Measurements from ENCODE around the gene CAMK2N1.
"Not testable (repeated sequence)": the region's sequence is repeated elsewhere in the genome, so short reads cannot be mapped to it uniquely, and the experiment has no call there.

The CAMK2N1 gene

DNA sequence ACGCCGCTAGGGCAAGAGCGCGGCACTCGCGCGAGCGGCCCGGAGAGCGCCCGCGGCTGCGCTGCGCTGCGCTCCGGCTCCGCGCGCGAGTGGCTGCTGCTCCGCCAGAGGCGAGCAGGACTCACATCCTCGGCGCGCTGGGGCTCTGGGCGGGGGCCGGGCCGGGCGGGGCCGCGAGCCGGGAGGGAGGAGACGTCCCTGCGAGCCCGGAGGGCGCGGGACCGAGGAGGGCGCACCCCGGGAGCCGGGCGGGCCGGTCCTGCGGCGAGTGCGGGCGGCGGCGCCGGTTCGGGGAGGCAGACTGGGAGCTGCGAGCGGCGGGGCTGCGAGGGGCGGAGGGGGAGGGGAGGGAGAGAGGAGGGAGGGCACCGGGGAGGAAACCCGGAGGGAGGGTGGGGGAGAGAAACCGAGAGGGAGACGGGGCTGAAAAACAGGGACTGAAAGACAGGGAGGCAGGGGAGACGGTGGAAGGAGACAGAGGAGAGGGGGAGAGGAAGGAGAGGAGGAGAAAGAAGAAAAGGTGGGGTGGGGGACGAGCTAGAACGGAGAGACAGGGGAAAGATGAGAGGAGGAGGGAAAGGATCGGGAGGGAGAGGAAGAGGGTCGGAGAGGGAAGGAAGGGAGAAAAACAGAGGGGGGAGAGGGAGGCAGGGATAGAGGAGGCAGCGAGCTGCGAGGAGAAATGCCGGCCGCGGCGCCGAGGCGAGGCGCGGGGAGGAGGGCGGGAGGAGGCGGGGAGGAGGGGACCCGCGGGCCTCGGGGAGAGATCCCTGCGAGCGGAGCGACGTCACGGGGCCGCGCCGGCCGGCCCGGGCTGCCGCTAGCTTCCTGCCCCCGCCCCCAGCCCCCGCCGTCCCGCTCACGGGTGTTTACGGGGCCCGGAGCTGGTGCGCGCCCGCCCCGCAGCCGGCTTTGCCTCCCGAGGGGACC is at the start of gene CAMK2N1:
Gene CAMK2N1, minus strand, starts transcription at position 684 of the 930 bp plus-strand sequence. CDS start 831 bp downstream, outside the sequence.
- DNase-seq = no peak
- in situ Hi-C loops (cut with MboI; ENCODE audit: low pct_unique_long_range_greater_than_20kb, low sequenced_read_pairs) = loop anchor here (25.0 kb wide), 1 partner anchor 273 kb away; no protein-coding TSS in a partner anchor

DNA sequence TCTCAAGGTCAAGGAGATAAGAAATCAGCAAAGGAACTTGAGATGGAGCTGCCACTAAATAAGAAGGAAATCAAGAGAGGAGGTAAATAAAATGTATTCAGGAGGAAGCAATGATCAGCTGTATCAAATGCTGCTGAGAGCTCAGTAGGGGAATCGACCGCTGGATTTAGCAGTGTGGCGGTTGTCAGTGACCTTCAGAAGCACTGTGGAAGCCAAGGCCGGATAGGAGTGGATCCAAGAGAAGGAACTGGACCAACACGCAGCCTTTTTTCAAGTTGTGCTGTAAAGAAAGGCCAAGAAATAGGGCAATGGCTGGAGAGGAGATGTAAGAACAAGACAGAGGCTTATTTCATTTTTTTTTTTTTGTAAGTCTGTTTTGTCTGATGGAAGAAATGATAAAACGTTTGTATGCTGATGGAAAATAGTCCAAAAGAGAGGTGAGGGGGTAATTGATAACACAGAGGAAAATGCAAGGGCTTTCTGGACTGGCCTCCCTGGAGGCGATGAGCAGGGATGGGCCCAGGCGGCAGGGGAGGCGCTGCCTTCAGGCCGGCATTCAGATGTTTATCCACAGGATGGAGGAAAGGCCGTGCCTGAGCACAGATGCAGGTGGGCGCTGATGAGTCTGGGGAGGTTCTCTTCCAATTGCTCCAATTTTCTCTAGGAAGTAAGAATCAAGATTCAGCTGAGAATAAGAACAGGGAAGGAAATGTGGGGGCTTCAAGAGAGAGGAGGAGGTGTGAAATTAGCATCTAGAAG is 48.8 kb upstream of the CAMK2N1 start:
- in situ Hi-C loops (cut with MboI; ENCODE audit: low pct_unique_long_range_greater_than_20kb, low sequenced_read_pairs) = no loop called here
- DNase-seq = no peak

DNA sequence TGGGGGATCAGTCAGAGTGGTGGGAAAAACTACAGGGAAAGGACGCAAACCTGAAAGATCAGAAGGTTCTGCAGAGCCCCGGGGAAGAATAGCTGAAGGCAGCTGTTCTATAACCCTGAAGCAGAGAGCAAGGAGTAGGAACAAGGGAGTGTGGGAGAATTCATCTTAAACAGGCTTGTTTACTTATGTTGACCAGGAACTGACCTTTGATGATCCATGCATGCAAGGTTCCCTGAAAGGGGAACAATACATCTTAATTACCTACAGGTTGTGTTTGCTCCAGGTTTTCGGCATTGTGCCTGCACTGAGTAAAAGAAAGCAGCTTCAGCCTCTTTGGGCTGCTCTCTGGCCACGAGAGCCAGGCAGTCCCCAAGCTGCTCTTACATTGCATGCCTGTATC is 47.6 kb upstream of the CAMK2N1 start:
- in situ Hi-C loops (cut with MboI; ENCODE audit: low pct_unique_long_range_greater_than_20kb, low sequenced_read_pairs) = no loop called here

DNA sequence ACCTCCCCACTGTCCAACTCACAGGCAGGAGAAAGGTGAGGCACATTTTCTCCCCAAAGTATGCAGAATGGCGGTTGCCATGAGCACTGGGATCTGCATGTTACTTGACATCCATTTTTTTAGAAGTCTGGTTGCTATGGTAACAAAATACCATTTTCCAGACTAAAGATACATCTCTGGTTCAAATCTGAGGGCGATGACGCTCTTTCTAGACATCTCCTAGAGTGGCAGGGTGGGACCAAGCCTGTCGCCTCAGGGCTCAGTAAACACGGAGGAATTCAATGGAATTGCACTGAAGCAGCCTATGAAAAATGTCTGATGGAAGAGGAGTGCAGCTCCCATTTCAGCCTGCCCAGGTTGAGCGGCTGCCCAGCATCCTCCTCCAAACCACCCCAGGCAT is 44.9 kb upstream of the CAMK2N1 start:
- in situ Hi-C loops (cut with MboI; ENCODE audit: low pct_unique_long_range_greater_than_20kb, low sequenced_read_pairs) = no loop called here
- no peak for DNase-seq

More for the DNA sequence above, 47.6 kb upstream of the CAMK2N1 start:
- DNase-seq = no peak

DNA sequence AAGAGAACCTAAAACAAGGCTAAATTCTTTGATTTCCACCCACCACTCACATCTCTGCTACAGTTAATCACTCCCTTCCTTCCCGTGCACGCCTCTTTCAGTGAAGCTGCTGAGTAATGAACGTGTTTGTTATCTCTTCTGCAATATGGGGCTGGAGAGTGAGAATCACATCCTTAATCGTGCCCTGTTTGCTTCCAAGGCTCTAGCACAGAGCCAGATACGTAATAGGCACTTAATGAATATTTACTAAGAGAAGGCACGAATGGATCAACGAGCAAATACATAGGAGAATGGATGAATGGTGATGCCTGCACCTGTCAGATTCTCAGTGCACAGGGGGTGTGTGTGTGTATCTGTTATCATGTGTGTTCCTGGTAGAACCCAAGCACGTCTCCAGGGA is 44.3 kb upstream of the CAMK2N1 start:
- DNase-seq = no peak
- in situ Hi-C loops (cut with MboI; ENCODE audit: low pct_unique_long_range_greater_than_20kb, low sequenced_read_pairs) = no loop called here

DNA sequence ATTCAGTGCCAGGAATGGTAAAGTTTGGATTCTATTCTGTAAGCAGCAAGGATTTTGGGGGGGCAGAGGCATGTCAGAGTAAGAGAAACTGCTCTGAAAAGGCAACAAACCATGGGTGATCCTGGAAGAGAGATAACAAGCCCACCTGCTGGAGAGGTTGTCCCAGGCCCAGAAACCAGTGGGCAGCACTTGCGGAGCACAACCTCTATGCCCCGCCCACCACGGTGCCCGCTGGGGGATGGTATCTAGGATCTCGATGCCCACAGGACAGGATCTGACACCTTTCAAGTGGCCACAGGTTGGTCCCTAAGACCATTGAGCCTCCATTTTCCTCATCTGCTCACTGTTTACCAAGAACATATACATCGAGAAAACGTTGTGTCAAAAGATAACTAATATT is 42.2 kb upstream of the CAMK2N1 start:
- DNase-seq = no peak
- in situ Hi-C loops (cut with MboI; ENCODE audit: low pct_unique_long_range_greater_than_20kb, low sequenced_read_pairs) = no loop called here

DNA sequence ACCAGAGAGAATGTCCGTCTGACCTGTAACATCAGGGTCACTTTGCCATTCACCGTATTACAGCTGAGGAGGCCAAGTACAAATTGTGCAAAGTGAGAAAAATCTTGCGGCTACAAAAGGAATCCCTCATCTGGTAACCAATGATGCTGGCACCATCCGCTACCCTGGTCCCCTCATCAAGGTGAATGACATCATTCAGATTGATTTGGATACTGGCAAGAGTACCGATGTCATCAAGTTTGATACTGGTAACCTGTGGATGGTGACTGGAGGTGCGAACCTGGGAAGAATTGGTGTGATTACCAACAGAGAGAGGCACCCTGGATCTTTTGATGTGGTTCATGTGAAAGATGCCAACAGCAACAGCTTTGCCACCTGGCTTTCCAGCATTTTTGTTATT is 40.3 kb upstream of the CAMK2N1 start:
- no peak for DNase-seq
- in situ Hi-C loops (cut with MboI; ENCODE audit: low pct_unique_long_range_greater_than_20kb, low sequenced_read_pairs) = no loop called here

DNA sequence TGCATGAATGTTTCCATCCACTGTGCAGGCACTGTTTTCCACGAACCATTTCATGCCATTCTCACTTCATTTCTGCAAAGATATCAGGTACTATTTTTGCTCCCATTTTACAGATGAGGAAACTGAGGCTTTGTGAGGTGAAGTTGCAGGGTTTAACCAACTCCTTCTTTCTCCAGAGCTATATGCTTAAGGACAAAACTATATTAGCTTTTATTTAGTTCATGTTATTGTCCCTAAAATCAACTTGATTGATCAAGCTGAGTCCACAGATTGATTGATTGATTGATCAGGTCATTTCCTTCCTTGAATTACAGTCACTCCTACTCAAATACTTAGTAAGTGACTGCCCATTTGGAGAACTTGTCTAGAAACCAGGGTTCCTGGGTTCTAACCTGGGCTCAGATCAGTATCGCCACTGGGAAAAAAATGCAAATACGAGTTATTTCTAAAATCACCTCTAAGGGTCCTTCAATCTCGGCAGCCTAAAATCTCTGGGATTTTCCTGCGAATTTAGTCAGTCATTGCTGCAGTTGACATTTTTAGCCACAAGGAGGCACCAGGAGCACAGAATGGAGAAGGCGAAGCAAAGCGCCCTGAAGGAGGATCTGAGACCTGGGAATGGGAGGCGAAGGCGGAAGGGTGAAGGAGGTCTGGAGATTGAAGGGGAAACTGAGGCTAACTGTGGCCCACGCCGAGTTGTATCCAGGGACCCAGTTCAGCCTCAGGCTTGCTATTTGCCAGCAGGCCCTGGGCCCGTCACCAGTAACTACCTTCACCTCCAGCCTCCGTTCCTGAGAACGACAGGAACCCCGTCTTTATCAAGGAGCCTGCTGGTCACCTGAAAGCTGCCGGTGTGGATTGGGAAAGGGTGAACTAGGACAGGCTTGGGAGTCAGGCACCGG is 36.2 kb upstream of the CAMK2N1 start:
- in situ Hi-C loops (cut with MboI; ENCODE audit: low pct_unique_long_range_greater_than_20kb, low sequenced_read_pairs) = no loop called here
- peak; percentile 89 for DNase-seq

DNA sequence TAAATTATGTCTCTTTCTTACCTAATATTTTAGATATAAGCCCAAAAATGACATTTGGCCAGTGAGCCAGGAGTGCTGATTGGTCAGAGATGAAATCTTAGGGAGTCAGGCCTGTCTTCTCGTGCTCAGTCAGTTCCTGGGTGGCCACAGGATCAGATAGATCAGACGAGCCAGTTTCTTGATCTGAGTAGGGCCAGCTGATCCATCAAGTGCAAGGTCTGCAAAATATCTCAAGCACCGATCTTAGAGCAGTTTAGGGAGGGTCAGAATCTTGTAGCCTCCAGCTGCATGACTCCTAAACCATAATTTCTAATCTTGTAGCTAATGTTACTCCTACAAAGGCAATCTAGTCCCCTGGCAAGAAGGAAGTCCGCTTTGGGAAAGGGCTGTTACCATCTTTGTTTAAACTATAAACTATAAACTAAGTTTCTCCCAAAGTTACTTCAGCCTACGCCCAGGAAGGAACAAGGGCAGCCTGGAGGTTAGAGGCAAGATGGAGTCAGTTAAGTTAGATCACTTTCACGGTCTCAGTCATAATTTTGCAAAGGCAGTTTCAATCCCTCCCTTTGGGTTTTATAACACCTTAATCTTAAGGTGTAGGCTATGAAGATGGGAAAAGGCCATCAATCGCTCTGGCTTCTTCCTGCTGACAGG is 33.7 kb upstream of the CAMK2N1 start:
- in situ Hi-C loops (cut with MboI; ENCODE audit: low pct_unique_long_range_greater_than_20kb, low sequenced_read_pairs) = loop anchor here (10.0 kb wide), 1 partner anchor 125 kb away; no protein-coding TSS in a partner anchor
- not testable (repeated sequence) for DNase-seq

DNA sequence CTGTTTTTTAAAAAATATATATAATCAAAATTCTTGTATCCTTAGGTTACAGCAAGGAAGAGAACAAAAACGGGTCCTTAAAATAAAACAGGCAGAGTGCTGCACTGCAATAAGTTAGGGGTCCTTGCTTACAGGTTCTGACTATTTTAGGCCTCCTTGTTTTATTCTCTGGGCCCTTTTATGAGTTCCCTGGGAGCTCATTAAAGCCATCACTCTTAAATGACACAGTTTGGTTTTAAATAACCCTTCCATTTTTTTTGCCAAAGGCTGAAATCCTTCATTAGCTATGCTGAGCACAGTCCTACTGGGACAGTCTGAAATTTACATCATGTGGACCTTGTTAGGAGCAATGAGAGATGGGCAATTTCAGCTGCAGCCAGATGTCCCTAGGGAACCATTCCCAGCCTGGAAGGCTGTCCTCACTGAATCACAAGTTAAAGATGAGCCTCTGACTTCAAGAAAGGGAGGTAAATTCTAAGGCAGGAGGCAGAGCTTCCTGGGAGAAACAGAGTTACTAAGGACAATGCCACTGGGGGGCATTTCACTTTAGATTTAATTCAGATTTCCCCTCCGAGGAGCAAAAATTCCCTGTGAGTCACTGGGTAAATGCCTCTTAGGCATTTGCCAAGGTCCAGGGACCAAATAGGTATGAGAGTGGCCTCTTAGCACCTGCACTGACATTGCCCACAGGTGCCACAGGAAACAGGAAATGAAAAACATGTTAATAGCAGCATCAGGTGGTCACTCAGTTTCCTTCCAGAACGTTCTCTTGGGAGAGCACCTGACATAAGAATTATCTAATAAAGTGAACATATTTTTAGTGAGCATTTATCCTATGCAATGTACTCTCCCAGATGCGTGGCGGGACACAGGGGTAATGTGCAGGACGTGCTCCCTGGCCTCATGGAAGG is 25.8 kb upstream of the CAMK2N1 start:
- DNase-seq = no peak
- in situ Hi-C loops (cut with MboI; ENCODE audit: low pct_unique_long_range_greater_than_20kb, low sequenced_read_pairs) = loop anchor here (10.0 kb wide), 1 partner anchor 133 kb away; no protein-coding TSS in a partner anchor

DNA sequence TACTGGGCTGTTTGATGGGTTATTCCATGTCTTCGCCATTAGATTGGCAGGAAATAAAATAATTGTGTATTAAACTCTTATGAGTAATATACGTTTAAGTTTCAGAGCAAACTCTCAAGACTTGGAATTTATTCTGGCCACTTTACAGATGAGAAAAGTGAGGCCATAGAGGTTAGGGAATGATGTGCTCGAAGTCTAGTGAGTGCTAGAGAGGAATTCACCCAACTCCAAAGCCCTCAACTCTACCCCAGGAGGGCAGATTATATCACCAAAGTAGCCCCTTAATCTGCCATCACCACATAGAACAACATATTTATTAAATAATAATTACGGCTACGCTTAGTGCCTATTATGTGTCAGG is 22.4 kb upstream of the CAMK2N1 start:
- no peak for DNase-seq
- in situ Hi-C loops (cut with MboI; ENCODE audit: low pct_unique_long_range_greater_than_20kb, low sequenced_read_pairs) = no loop called here

DNA sequence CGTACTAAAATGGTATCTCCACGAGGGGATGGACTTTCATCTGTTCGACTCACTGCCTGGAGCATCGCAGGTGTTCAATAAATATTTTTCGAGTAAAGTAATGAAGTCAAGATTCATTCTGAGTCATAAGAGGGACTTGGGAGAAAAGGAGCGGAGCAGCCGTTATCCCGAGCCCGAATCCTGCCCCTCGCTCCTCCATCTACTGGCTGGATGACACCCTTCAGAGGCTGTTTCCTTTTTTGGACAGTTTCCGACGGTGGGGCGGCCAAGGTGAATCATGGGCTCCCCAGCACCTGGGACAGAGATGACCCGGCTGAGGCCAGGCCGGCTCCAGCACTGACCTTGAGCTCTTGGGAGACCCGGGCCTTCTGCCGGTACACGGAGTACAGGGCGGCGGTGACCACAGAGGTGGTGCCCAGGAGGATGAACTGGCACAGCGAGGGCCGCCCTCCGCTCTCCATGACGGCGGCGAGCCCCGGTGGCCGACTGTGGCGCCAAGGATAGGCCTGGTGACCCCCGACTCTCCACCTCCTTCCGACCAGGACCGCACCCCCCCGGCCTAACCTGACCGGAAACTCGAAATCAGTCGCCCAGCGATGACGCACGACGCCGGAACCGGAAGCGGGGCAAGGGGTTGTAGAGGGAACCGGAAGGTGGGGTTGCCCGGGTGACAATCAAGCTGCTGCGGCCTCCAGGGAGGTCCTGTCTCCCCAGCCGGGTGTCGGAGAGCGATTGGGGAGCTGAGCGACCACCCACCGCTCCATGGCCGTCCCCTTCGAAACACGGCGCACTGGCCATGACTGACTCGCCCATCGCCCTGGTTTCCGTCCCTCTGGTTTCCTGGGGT is 21.8 kb upstream of the CAMK2N1 start, which contains the start of gene MUL1:
Gene MUL1, minus strand, starts transcription at position 588 of the 847 bp plus-strand sequence. Its CDS starts 127 bp downstream, at position 461.
- DNase-seq = peak; percentile 89
- in situ Hi-C loops (cut with MboI; ENCODE audit: low pct_unique_long_range_greater_than_20kb, low sequenced_read_pairs) = no loop called here

DNA sequence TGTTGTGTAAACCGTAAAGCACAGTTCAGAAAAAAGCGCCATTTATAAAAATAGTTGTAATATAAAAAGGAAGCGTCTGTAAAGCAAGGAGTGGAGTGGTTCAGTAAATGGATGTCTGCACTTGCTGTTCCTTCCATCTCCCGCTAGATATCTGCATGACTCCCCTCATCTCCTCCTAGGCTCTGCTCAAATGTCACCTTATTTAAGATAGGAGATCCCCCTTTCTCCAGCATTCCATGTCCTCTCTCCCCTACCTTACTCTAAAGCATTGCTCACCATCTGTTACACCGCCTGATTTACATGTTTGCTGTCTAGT is 21.2 kb upstream of the CAMK2N1 start:
- DNase-seq = no peak
- in situ Hi-C loops (cut with MboI; ENCODE audit: low pct_unique_long_range_greater_than_20kb, low sequenced_read_pairs) = no loop called here

DNA sequence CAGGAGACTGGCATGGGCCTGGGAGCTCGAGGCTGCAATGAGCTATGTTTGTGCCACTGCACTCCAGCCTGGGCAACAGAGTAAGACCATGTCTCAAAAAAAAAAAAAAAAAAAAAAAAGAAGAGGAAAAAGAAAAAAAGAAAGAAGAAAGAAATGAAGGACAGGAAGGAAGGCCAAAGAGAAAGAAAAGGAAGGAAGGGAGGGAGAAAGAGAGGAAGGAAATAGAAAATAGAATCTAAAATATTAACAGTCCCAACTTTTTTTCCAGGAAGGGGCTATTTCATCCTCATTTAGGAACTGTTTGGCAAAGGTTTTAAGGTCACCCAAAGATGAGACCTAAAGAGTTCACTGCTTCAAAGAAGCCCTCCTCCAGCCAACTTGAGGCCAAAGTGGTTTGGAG is 19.5 kb upstream of the CAMK2N1 start:
- DNase-seq = no peak
- in situ Hi-C loops (cut with MboI; ENCODE audit: low pct_unique_long_range_greater_than_20kb, low sequenced_read_pairs) = no loop called here

DNA sequence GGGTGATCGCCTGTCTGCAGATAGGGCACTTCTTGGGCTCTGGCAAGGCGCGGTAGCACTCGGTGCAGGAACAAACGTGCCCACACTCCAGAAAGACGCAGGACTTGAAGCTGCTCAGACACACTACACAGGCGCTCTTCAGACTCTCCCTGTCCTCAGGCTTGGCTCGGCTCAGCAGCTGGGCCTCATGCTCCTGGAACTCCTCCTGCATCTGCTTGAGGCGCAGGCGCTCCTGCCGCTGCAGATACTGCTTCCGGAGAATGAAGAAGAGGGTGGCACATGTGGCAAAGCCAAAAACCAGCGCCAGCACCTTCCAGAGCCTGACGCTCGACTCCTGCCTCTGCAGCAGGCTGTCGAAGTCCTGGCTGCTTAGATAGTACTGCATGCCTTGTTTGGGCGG is 14.7 kb upstream of the CAMK2N1 start:
- no peak for DNase-seq
- in situ Hi-C loops (cut with MboI; ENCODE audit: low pct_unique_long_range_greater_than_20kb, low sequenced_read_pairs) = no loop called here

DNA sequence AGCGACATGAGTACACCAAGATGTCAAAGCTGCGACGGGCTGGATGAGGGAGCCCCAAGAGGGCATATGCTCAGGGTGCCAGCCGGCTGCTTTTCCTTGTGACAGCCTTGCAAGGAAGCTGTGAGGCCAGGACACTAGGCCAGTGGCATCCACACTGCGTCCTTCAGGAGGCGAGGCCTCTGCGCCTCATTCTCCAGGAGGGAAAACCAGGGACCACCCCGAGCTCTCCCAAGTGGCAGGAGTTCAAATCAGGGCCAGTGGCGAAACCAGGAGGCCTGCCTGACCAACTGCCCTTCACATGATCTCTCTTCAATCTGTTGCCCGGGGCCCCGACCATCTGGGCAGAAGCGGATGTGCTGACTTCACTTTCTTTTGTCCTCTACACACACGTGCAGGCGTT is 13.7 kb upstream of the CAMK2N1 start:
- no peak for DNase-seq
- in situ Hi-C loops (cut with MboI; ENCODE audit: low pct_unique_long_range_greater_than_20kb, low sequenced_read_pairs) = loop anchor here (25.0 kb wide), 1 partner anchor 287 kb away; no protein-coding TSS in a partner anchor

DNA sequence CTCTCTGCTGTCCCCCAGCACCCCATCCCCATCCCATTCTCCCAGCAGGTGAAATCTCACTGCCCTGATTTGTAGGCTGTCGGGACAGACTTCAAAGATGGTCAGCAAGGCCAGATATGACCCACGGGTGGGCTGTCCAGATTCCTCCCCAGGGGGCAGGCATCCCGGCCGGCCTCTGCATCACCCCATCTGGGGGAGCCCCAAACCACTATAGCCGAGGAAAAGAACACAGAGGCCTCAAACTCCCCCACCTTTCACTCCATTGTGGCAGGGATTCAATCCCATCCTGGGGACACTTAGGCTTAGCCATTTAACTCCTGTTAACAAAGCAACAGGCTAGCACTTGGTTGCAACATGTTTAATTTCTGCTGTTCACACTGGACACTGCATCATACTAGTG is 13.1 kb upstream of the CAMK2N1 start:
- DNase-seq = no peak
- in situ Hi-C loops (cut with MboI; ENCODE audit: low pct_unique_long_range_greater_than_20kb, low sequenced_read_pairs) = loop anchor here (25.0 kb wide), 1 partner anchor 287 kb away; no protein-coding TSS in a partner anchor

Measured in KBM-7 (cell line).